Measurements from ENCODE around the gene IFIT1.

Gene IFIT1

GRCh38 chr10:89391907-89392756 is at the start of gene IFIT1:
TSS of gene IFIT1 (plus strand) at chr10:89392623. CDS start at chr10:89392713, 90 bp downstream.
- DNase-seq: peak; percentile 95

- no peak for DNase-seq
These were observed 49.2 kb upstream of the IFIT1 start for GRCh38 chr10:89343089-89343767.

- no peak for DNase-seq
These were observed 48.3 kb upstream of the IFIT1 start for GRCh38 chr10:89344156-89344555.

- DNase-seq: no peak
These were observed 46.9 kb upstream of the IFIT1 start for GRCh38 chr10:89345367-89346000.

- DNase-seq: peak; percentile 94
These were observed 45.8 kb upstream of the IFIT1 start for GRCh38 chr10:89346405-89347254.

GRCh38 chr10:89347701-89348457 is 44.5 kb upstream of the IFIT1 start:
- DNase-seq: peak; percentile 58

GRCh38 chr10:89348481-89348880 is 43.9 kb upstream of the IFIT1 start:
- no peak for DNase-seq

GRCh38 chr10:89348975-89349374 is 43.4 kb upstream of the IFIT1 start:
- DNase-seq: no peak

- DNase-seq: peak; percentile 83
These were observed 41.6 kb upstream of the IFIT1 start for GRCh38 chr10:89350631-89351315.

- no peak for DNase-seq
These were observed 41.0 kb upstream of the IFIT1 start for GRCh38 chr10:89351412-89351779.

GRCh38 chr10:89351780-89352597 is 40.4 kb upstream of the IFIT1 start:
- no peak for DNase-seq

GRCh38 chr10:89352802-89353201 is 39.6 kb upstream of the IFIT1 start:
- DNase-seq: no peak

GRCh38 chr10:89355394-89355931 is 37.0 kb upstream of the IFIT1 start:
- DNase-seq: no peak

- DNase-seq: no peak
These were observed 35.3 kb upstream of the IFIT1 start for GRCh38 chr10:89357096-89357495.

- no peak for DNase-seq
These were observed 34.4 kb upstream of the IFIT1 start for GRCh38 chr10:89357975-89358374.

GRCh38 chr10:89360157-89360556 is 32.3 kb upstream of the IFIT1 start:
- DNase-seq: no peak

GRCh38 chr10:89362929-89363328 is 29.5 kb upstream of the IFIT1 start:
- DNase-seq: no peak

- DNase-seq: peak; percentile 65
These were observed 28.5 kb upstream of the IFIT1 start for GRCh38 chr10:89363729-89364442.

- DNase-seq: peak; percentile 62
These were observed 27.9 kb upstream of the IFIT1 start for GRCh38 chr10:89364531-89364930.

- DNase-seq: no peak
These were observed 24.9 kb upstream of the IFIT1 start for GRCh38 chr10:89367529-89367928.
